ENCODE results near the gene REXO4. TPM values are rescaled to one million over a fixed set of nuclear protein-coding genes. Genes with fewer than 3 reads are reported as not detected.

Gene REXO4
- total and polyA plus RNA-seq, 7 donors = 13.2 to 25.9 (median 18.3) TPM

DNA sequence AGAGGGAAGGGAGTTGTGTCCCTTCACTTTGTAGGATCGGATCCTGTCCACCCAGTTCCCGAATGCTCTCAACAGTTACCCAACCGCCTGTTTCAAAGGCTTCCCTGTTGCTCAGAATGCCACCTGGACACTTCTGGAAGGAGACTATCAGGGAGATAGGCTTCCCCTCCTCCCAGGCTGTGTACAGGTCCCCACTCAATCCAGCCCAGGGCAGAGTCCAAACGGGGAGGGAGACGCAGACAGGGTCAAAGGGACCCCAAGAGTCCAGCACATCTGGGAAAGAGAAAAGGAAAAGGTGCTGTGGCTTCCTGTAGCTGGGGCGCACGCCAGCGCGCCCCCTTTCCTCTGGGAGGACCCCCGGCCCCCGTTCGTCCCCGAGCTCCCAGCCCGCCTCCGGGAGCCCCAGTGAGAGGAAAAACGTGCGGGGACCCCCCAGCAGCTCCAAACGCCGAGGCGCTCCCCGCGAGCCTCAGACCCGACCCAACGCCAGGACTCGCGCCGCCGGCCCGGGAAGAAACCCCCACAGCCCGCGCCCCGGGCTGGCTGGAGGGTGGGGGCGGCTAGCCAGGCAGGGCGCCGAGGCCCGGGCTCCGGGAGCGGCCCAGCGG lies 42.6 kb downstream of the REXO4 start:
- peaks cover 0 to 62% (median 54%) of the 10 kb centered on the region in 4 donors for H3K4me1 ChIP-seq
- peak overlapping the region; percentile 93 to 99 (median 94) for H3K27ac ChIP-seq
- no peaks in the 10 kb centered on the region for H3K9me3 ChIP-seq
- peaks cover 0 to 21% (median 3%) of the 10 kb centered on the region in 4 donors for H3K36me3 ChIP-seq
- DNase-seq = no peak
- 1% methylated on average over 39 of the region's 39 CpGs for WGBS, 2 donors
- TF ChIP-seq CTCF (IDR thresholded peaks at IDR 0.05) = no peak
- no peak for TF ChIP-seq POLR2A (IDR thresholded peaks at IDR 0.05)
- no peak for TF ChIP-seq POLR2AphosphoS5 (IDR thresholded peaks at IDR 0.05)
- no peak for TF ChIP-seq EP300 (IDR thresholded peaks at IDR 0.05)
- no peaks in the 10 kb centered on the region for H3K27me3 ChIP-seq
- intact Hi-C loops (cut with DNase I) = loop anchor here (5.0 kb wide), 1 partner anchor 42 kb away; the partner anchor contains the start of gene REXO4
- H3K4me3 ChIP-seq = peak overlapping the region; percentile 80 to 99 (median 88)

DNA sequence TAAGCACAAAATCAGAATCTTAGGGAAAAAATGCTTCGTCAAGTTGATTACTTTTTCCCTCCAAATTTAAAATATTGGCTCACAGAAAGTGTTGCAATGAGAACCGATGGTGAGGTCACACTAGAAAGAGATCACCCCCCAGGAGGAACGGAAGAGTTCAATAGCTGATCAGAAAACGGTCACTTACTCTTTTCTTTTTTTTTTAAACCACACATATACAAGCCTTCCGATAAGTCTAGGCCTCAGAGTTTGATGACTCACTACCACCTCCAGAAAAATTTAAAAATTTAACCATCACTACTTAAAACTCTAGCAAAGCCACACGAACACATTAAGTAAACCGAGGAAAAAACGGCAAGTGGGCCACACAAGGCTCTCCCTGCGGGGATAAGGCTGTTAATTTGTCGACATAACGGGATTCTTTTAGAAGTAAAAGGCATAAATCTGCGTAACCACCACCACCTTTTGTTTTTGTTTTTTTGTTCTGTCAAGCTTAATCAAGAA lies 43.1 kb downstream of the REXO4 start:
- TF ChIP-seq POLR2A (IDR thresholded peaks at IDR 0.05) (no peak), EP300 (IDR thresholded peaks at IDR 0.05) (no peak)
- peak overlapping the region; percentile 80 to 99 (median 88) for H3K4me3 ChIP-seq
- peaks cover 0 to 64% (median 60%) of the 10 kb centered on the region in 4 donors for H3K4me1 ChIP-seq
- no peak for DNase-seq
- intact Hi-C loops (cut with DNase I) = loop anchor here (5.0 kb wide), 1 partner anchor 43 kb away; the partner anchor contains the start of gene REXO4
- peaks cover 0 to 27% (median 4%) of the 10 kb centered on the region in 4 donors for H3K36me3 ChIP-seq
- H3K9me3 ChIP-seq = no peaks in the 10 kb centered on the region
- 12 to 17% methylated on average over 12 of the region's 12 CpGs for WGBS, 2 donors
- no peaks in the 10 kb centered on the region for H3K27me3 ChIP-seq
- H3K27ac ChIP-seq = peak overlapping the region; percentile 93 to 99 (median 94)

DNA sequence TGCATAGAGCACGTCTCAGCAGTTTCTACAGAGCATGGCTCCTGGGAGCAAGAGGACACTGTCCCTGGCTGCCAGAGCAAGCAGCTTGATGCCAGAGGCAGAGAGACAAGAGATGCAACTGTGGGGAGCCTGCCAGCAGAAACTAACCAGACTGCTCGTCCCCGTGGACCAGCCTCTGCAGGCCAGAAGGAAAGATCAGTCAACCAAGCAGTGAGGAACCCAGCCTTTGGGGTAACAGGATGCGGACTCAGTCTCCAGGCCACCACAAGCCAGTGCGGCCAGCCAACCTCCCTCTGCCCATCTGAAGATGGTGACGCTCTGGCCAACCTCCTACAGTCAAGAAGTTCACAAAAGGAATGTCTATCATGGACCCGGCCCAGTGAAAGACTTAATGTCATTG lies 45.7 kb downstream of the REXO4 start:
- TF ChIP-seq POLR2AphosphoS5 (IDR thresholded peaks at IDR 0.05) = no peak
- no peak for TF ChIP-seq POLR2A (IDR thresholded peaks at IDR 0.05)
- TF ChIP-seq EP300 (IDR thresholded peaks at IDR 0.05) = no peak
- no peak for TF ChIP-seq CTCF (IDR thresholded peaks at IDR 0.05)
- H3K36me3 ChIP-seq = peaks cover 0 to 32% (median 4%) of the 10 kb centered on the region in 4 donors
- no peaks in the 10 kb centered on the region for H3K27me3 ChIP-seq
- no peak overlapping the region for H3K27ac ChIP-seq
- H3K4me3 ChIP-seq = no peak overlapping the region
- H3K9me3 ChIP-seq = no peaks in the 10 kb centered on the region
- 81 to 86% methylated on average over 7 of the region's 7 CpGs for WGBS, 2 donors
- peaks cover 0 to 87% (median 85%) of the 10 kb centered on the region in 4 donors for H3K4me1 ChIP-seq
- no peak for DNase-seq
- intact Hi-C loops (cut with DNase I) = no loop called here

GRCh38 chr9:133371261-133371711 lies 46.5 kb downstream of the REXO4 start:
- Histone ChIP-seq H3K9me3 (no peaks in the 10 kb centered on the region), H3K4me1 (peaks cover 0 to 84% (median 78%) of the 10 kb centered on the region in 4 donors), H3K27me3 (no peaks in the 10 kb centered on the region), H3K36me3 (peaks cover 7 to 40% (median 12%) of the 10 kb centered on the region in 4 donors), H3K4me3 (no peak overlapping the region), H3K27ac (peak overlapping the region in 1 of 4 donors; percentile 3)
- no peak for DNase-seq
- WGBS, 2 donors = 57 to 77% methylated on average over 12 of the region's 12 CpGs
- intact Hi-C loops (cut with DNase I) = no loop called here
- TF ChIP-seq POLR2AphosphoS5 (IDR thresholded peaks at IDR 0.05) = no peak
- no peak for TF ChIP-seq CTCF (IDR thresholded peaks at IDR 0.05)
- TF ChIP-seq POLR2A (IDR thresholded peaks at IDR 0.05) = no peak
- no peak for TF ChIP-seq EP300 (IDR thresholded peaks at IDR 0.05)

GRCh38 chr9:133370685-133371084 lies 47.1 kb downstream of the REXO4 start:
- peaks cover 0 to 84% (median 77%) of the 10 kb centered on the region in 4 donors for H3K4me1 ChIP-seq
- no peak for TF ChIP-seq POLR2AphosphoS5 (IDR thresholded peaks at IDR 0.05)
- no peak for TF ChIP-seq CTCF (IDR thresholded peaks at IDR 0.05)
- TF ChIP-seq POLR2A (IDR thresholded peaks at IDR 0.05) = no peak
- no peak for TF ChIP-seq EP300 (IDR thresholded peaks at IDR 0.05)
- H3K27me3 ChIP-seq = no peaks in the 10 kb centered on the region
- 62 to 84% methylated on average over 9 of the region's 9 CpGs for WGBS, 2 donors
- intact Hi-C loops (cut with DNase I) = no loop called here
- H3K4me3 ChIP-seq = no peak overlapping the region
- DNase-seq = no peak
- H3K9me3 ChIP-seq = no peaks in the 10 kb centered on the region
- H3K36me3 ChIP-seq = peaks cover 9 to 46% (median 18%) of the 10 kb centered on the region in 4 donors
- H3K27ac ChIP-seq = no peak overlapping the region

All from sigmoid colon (tissue), 7 donors.